ENCODE measurements around the gene UQCC2. TPM values are rescaled to one million over a fixed set of nuclear protein-coding genes. Genes with fewer than 3 reads are reported as not detected.

Gene UQCC2
- polyA plus RNA-seq, 2 donors, result 56.1 to 93.7 TPM

- no peaks in the 10 kb centered on the region for H3K9me3 ChIP-seq (ENCODE audit: control insufficient read depth in 2 of 2, insufficient read depth in 1 of 2, low read depth in 1 of 2, low read length in 1 of 2)
- H3K36me3 ChIP-seq (ENCODE audit: control insufficient read depth in 2 of 2, insufficient read depth in 2 of 2, low read length in 1 of 2), result peaks cover 0 to 4% of the 10 kb centered on the region in 2 donors
- H3K4me3 ChIP-seq (ENCODE audit: low read depth in 1 of 2, low read length in 2 of 2), result no peak overlapping the region
- no peak overlapping the region for H3K27ac ChIP-seq (ENCODE audit: low read depth in 2 of 2, low read length in 1 of 2)
- H3K27me3 ChIP-seq (ENCODE audit: control insufficient read depth in 1 of 2, insufficient read depth in 2 of 2, low read length in 2 of 2), result no peaks in the 10 kb centered on the region
- WGBS, 2 donors, result 89% methylated on average over 3 of the region's 3 CpGs
- H3K4me1 ChIP-seq (ENCODE audit: control insufficient read depth in 2 of 2, insufficient read depth in 2 of 2, low read length in 1 of 2), result peaks cover 2 to 4% of the 10 kb centered on the region in 2 donors
Measured at GRCh38 chr6:33712914-33713313, 1.4 kb upstream of the UQCC2 start.

DNA sequence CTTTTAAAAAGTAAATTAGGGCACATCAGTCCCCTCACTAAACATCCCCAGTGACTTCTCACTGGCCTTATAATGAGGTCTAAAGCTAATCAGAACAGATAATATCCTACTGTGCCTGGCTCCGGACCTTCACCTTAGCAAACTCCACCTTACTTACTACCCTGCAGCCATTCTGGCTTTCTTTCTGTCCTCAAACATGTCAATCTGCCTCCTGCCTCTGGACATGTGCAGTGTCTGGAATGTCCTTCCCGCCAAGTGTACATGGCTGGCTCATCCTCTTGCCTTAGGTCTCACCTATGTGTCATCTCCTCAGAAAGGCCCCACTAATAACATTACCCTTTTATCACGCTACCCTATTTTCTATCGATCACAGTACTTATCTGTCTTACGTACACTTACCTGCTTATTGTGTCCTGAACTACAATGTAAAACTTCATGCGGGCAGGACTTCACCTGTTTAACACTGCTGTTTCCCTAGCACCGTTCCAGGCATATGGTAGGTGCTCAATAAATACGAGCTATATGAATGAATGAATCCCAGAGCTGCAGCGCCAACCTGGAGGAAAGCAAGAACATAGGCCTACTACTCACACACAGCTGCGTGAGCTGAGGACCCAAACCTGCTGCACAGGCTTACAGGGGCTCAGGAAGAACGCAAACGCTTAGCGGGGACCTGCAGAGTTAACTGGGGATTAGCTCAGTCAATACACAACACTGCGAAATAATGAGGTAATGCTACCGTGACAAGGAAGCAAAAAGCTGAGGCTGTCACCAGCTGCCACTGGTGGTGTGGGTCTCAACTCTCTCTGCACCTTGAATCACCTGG lies 991 bp downstream of the UQCC2 start:
- peak overlapping the region in 1 of 2 donors; percentile 50 for H3K27ac ChIP-seq (ENCODE audit: low read depth in 2 of 2, low read length in 1 of 2)
- peak overlapping the region; percentile 78 to 93 for H3K4me3 ChIP-seq (ENCODE audit: low read depth in 1 of 2, low read length in 2 of 2)
- H3K4me1 ChIP-seq (ENCODE audit: control insufficient read depth in 2 of 2, insufficient read depth in 2 of 2, low read length in 1 of 2), result peaks cover 2 to 4% of the 10 kb centered on the region in 2 donors
- WGBS, 2 donors, result 68 to 72% methylated on average over 15 of the region's 15 CpGs
- H3K36me3 ChIP-seq (ENCODE audit: control insufficient read depth in 2 of 2, insufficient read depth in 2 of 2, low read length in 1 of 2), result peaks cover 0 to 4% of the 10 kb centered on the region in 2 donors
- H3K9me3 ChIP-seq (ENCODE audit: control insufficient read depth in 2 of 2, insufficient read depth in 1 of 2, low read depth in 1 of 2, low read length in 1 of 2), result no peaks in the 10 kb centered on the region
- no peaks in the 10 kb centered on the region for H3K27me3 ChIP-seq (ENCODE audit: control insufficient read depth in 1 of 2, insufficient read depth in 2 of 2, low read length in 2 of 2)

- Histone ChIP-seq H3K9me3 (ENCODE audit: control insufficient read depth in 2 of 2, insufficient read depth in 1 of 2, low read depth in 1 of 2, low read length in 1 of 2) (no peaks in the 10 kb centered on the region), H3K4me1 (ENCODE audit: control insufficient read depth in 2 of 2, insufficient read depth in 2 of 2, low read length in 1 of 2) (peaks cover 2 to 4% of the 10 kb centered on the region in 2 donors), H3K27ac (ENCODE audit: low read depth in 2 of 2, low read length in 1 of 2) (no peak overlapping the region), H3K36me3 (ENCODE audit: control insufficient read depth in 2 of 2, insufficient read depth in 2 of 2, low read length in 1 of 2) (peaks cover 0 to 4% of the 10 kb centered on the region in 2 donors), H3K27me3 (ENCODE audit: control insufficient read depth in 1 of 2, insufficient read depth in 2 of 2, low read length in 2 of 2) (no peaks in the 10 kb centered on the region), H3K4me3 (ENCODE audit: low read depth in 1 of 2, low read length in 2 of 2) (no peak overlapping the region)
- 71 to 76% methylated on average over 10 of the region's 10 CpGs for WGBS, 2 donors
Measured at GRCh38 chr6:33709605-33710295, 1.8 kb downstream of the UQCC2 start.

GRCh38 chr6:33708516-33709204 lies 2.8 kb downstream of the UQCC2 start:
- peaks cover 2 to 4% of the 10 kb centered on the region in 2 donors for H3K4me1 ChIP-seq (ENCODE audit: control insufficient read depth in 2 of 2, insufficient read depth in 2 of 2, low read length in 1 of 2)

DNA sequence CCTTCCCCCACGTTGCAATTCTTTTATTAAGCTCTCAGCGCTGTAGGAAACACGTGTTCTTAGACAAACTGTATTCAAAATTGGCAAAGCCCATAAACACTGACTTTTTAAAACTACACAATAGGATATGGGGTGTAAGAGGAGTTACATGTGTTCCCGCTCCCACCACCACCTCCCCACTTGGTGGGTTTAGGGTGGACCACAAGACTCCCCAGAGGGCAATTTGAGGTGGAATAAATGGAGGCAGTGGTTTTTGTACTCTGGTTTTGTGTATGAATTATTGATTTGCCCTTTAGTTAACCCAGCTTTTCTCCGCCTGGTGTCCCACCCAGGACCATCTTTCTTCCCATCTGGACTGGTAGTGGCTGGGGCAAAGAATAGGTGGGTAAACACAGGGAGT lies 3.7 kb downstream of the UQCC2 start:
- Histone ChIP-seq H3K4me1 (ENCODE audit: control insufficient read depth in 2 of 2, insufficient read depth in 2 of 2, low read length in 1 of 2) (peaks cover 2 to 4% of the 10 kb centered on the region in 2 donors), H3K27me3 (ENCODE audit: control insufficient read depth in 1 of 2, insufficient read depth in 2 of 2, low read length in 2 of 2) (no peaks in the 10 kb centered on the region), H3K4me3 (ENCODE audit: low read depth in 1 of 2, low read length in 2 of 2) (no peak overlapping the region), H3K36me3 (ENCODE audit: control insufficient read depth in 2 of 2, insufficient read depth in 2 of 2, low read length in 1 of 2) (peaks cover 0 to 4% of the 10 kb centered on the region in 2 donors), H3K27ac (ENCODE audit: low read depth in 2 of 2, low read length in 1 of 2) (no peak overlapping the region), H3K9me3 (ENCODE audit: control insufficient read depth in 2 of 2, insufficient read depth in 1 of 2, low read depth in 1 of 2, low read length in 1 of 2) (no peaks in the 10 kb centered on the region)
- 90 to 91% methylated on average over 5 of the region's 5 CpGs for WGBS, 2 donors

More at GRCh38 chr6:33708516-33709204, 2.8 kb downstream of the UQCC2 start:
- Histone ChIP-seq H3K9me3 (ENCODE audit: control insufficient read depth in 2 of 2, insufficient read depth in 1 of 2, low read depth in 1 of 2, low read length in 1 of 2) (no peaks in the 10 kb centered on the region), H3K4me3 (ENCODE audit: low read depth in 1 of 2, low read length in 2 of 2) (no peak overlapping the region), H3K27ac (ENCODE audit: low read depth in 2 of 2, low read length in 1 of 2) (no peak overlapping the region), H3K36me3 (ENCODE audit: control insufficient read depth in 2 of 2, insufficient read depth in 2 of 2, low read length in 1 of 2) (peaks cover 0 to 4% of the 10 kb centered on the region in 2 donors), H3K27me3 (ENCODE audit: control insufficient read depth in 1 of 2, insufficient read depth in 2 of 2, low read length in 2 of 2) (no peaks in the 10 kb centered on the region)
- 91 to 92% methylated on average over 10 of the region's 10 CpGs for WGBS, 2 donors

GRCh38 chr6:33705955-33706725 lies 5.4 kb downstream of the UQCC2 start:
- no peaks in the 10 kb centered on the region for H3K9me3 ChIP-seq (ENCODE audit: control insufficient read depth in 2 of 2, insufficient read depth in 1 of 2, low read depth in 1 of 2, low read length in 1 of 2)
- no peak overlapping the region for H3K4me3 ChIP-seq (ENCODE audit: low read depth in 1 of 2, low read length in 2 of 2)
- peaks cover 2 to 4% of the 10 kb centered on the region in 2 donors for H3K36me3 ChIP-seq (ENCODE audit: control insufficient read depth in 2 of 2, insufficient read depth in 2 of 2, low read length in 1 of 2)

DNA sequence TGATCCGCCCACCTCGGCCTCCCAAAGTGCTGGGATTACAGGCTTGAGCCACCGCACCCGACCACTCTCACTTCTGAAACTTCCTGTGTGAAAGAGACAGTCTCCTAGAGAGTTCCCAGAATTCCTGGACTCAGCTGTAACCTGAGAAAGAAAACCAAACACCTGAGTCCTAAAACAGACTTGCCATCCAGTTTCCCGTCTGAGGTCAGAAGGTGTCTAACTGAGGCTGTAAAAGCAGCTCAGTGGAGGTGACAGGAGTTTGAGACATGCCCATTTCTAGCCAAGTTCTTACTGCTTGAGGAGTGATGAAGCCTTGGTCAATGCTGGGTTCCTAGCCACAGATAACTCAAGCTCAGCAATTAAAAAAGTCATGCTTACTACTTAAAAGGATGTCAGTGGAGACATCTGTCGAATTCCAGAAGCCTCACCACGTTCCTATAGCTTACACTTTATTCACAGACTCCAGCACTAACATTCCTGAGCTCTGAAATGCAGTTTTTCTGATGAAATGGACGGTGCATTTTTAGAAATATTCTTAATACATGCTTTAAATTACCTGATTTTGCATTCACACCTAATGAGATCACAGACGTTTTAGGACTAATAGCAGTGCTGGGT lies 6.1 kb downstream of the UQCC2 start:
- Histone ChIP-seq H3K27ac (ENCODE audit: low read depth in 2 of 2, low read length in 1 of 2) (no peak overlapping the region), H3K9me3 (ENCODE audit: control insufficient read depth in 2 of 2, insufficient read depth in 1 of 2, low read depth in 1 of 2, low read length in 1 of 2) (no peaks in the 10 kb centered on the region), H3K4me1 (ENCODE audit: control insufficient read depth in 2 of 2, insufficient read depth in 2 of 2, low read length in 1 of 2) (peaks cover 0 to 3% of the 10 kb centered on the region in 2 donors), H3K4me3 (ENCODE audit: low read depth in 1 of 2, low read length in 2 of 2) (no peak overlapping the region), H3K27me3 (ENCODE audit: control insufficient read depth in 1 of 2, insufficient read depth in 2 of 2, low read length in 2 of 2) (no peaks in the 10 kb centered on the region), H3K36me3 (ENCODE audit: control insufficient read depth in 2 of 2, insufficient read depth in 2 of 2, low read length in 1 of 2) (peaks cover 2 to 4% of the 10 kb centered on the region in 2 donors)
- 87 to 90% methylated on average over 9 of the region's 9 CpGs for WGBS, 2 donors

More at GRCh38 chr6:33705955-33706725, 5.4 kb downstream of the UQCC2 start:
- whole genome bisulfite sequencing, 2 donors, result 59 to 72% methylated on average over 16 of the region's 16 CpGs
- Histone ChIP-seq H3K4me1 (ENCODE audit: control insufficient read depth in 2 of 2, insufficient read depth in 2 of 2, low read length in 1 of 2) (peaks cover 2 to 4% of the 10 kb centered on the region in 2 donors), H3K27ac (ENCODE audit: low read depth in 2 of 2, low read length in 1 of 2) (no peak overlapping the region), H3K27me3 (ENCODE audit: control insufficient read depth in 1 of 2, insufficient read depth in 2 of 2, low read length in 2 of 2) (no peaks in the 10 kb centered on the region)

DNA sequence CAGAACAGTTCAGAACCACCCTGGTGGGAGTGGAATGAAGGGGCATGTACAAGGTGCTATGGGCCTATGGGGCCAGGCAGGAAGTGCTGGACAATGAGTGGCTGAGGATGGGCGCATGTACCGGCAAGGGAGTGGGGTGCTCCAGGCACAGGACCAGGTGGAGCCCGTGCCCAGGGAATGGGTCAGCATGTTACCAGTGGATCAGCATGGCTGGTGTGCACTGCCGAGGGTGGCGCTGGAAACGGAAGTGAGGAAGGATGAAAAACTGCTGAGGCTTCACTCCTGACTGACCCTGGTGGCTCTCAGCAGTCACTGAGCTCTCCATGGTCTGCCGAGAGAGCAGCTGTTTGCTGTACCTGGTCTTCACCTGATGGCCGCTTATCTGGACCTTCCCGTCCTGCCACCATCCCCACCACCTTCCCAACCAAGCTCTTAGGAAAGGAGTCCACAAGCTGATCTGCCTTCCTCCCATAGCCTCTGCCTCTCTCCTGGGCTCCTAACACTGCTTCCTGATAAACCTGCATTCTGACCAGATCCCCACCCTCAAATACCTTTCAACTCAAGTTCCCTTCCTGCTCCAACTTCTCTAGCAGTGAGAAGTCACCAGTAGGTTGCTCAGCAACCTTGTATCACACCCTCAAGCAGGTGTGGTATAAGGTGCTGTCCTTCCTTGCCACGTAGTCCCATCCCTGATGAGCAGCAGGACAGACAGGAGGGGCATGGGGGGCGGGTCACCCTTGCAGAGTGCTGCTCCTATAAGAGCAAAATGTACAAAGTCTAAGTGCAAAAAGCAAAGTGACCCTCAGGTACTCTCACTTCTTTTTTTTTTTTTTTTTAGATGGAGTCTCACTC lies 7.1 kb downstream of the UQCC2 start:
- Histone ChIP-seq H3K9me3 (ENCODE audit: control insufficient read depth in 2 of 2, insufficient read depth in 1 of 2, low read depth in 1 of 2, low read length in 1 of 2) (no peaks in the 10 kb centered on the region), H3K4me1 (ENCODE audit: control insufficient read depth in 2 of 2, insufficient read depth in 2 of 2, low read length in 1 of 2) (peaks cover 0 to 4% of the 10 kb centered on the region in 2 donors), H3K4me3 (ENCODE audit: low read depth in 1 of 2, low read length in 2 of 2) (no peak overlapping the region), H3K27me3 (ENCODE audit: control insufficient read depth in 1 of 2, insufficient read depth in 2 of 2, low read length in 2 of 2) (no peaks in the 10 kb centered on the region), H3K27ac (ENCODE audit: low read depth in 2 of 2, low read length in 1 of 2) (peak overlapping the region; percentile 58 to 85), H3K36me3 (ENCODE audit: control insufficient read depth in 2 of 2, insufficient read depth in 2 of 2, low read length in 1 of 2) (peaks cover 2 to 4% of the 10 kb centered on the region in 2 donors)
- 84 to 89% methylated on average over 11 of the region's 11 CpGs for WGBS, 2 donors

Measured in esophagus (tissue), 2 donors.